Heart left ventricle (tissue), 13 donors: ENCODE measurements around the gene IFI27L2.

Source experiments
- POLR2A ChIP-seq, 2 donors: fragments of 450-650 bp; IDR thresholded peaks; one replicate each; pipeline ENCODE4 v1.6.1; 2017; ENCODE audit warnings: antibody characterized with exemption in 2 of 2, mild to moderate bottlenecking in 2 of 2, moderate library complexity in 2 of 2
- TF ChIP-seq, protein P1 (sequence below), 12 donors: fragments of 200-600 bp; sonication (generic) in 4 of 12; IDR thresholded peaks; one replicate each; pipeline versions ENCODE4 v1.5.0 to v1.8.0; 2018 to 2022; ENCODE audit warnings: antibody characterized with exemption in 12 of 12, mild to moderate bottlenecking in 5 of 12
- donor health status: ischemic (EF 13 %, LVEDD 7.1; RV severe dilation, severe dysfunction).
- donor health status: DM: no; HTN: yes; CAD: no.
- donor health status: DM: no; HTN: no; CAD: no.
- donor health status: ischemic (EF 25% LVEDD 6.9; RV normal size, moderate dysfunction).
- donor health status: ischemic (EF 25% LVEDD 5.7; RV mildly dilated, moderate dysfunction).
- donor health status: ischemic (EF 35%, LVEDD 5.7; RV mildly dilated, moderate dysfunction).
- donor health status: nonischemic (EF 11% LVEDD 7.7; RV severe dilation, severe dysfunction).
- donor health status: DM: yes; HTN: yes; CAD: no.
- donor health status: PGD.
- donor health status: ischemic (EF 29% LVEDD 5.4; RV normal size, mild dysfunction).
- donor health status: nonischemic (EF 23%, LVEDD 6.1; RV moderate dilation, normal function).

- TF ChIP-seq, protein P1, sequence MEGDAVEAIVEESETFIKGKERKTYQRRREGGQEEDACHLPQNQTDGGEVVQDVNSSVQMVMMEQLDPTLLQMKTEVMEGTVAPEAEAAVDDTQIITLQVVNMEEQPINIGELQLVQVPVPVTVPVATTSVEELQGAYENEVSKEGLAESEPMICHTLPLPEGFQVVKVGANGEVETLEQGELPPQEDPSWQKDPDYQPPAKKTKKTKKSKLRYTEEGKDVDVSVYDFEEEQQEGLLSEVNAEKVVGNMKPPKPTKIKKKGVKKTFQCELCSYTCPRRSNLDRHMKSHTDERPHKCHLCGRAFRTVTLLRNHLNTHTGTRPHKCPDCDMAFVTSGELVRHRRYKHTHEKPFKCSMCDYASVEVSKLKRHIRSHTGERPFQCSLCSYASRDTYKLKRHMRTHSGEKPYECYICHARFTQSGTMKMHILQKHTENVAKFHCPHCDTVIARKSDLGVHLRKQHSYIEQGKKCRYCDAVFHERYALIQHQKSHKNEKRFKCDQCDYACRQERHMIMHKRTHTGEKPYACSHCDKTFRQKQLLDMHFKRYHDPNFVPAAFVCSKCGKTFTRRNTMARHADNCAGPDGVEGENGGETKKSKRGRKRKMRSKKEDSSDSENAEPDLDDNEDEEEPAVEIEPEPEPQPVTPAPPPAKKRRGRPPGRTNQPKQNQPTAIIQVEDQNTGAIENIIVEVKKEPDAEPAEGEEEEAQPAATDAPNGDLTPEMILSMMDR (IDR thresholded peaks at IDR 0.05), result no peak
- no peak for TF ChIP-seq POLR2A (IDR thresholded peaks at IDR 0.05)
Observed at GRCh38 chr14:94165744-94166143, 36.3 kb upstream of the IFI27L2 start.
